Panc1 (cell line): Measurements from ENCODE around the gene PREPL.

Experiments used
- POLR2AphosphoS5 ChIP-seq: IDR thresholded peaks from 2 replicates; pipeline ENCODE4 v1.6.1; 2012; ENCODE audit warnings: mild to moderate bottlenecking, low read depth, low read length, moderate library complexity
- SIN3A ChIP-seq: IDR thresholded peaks from 2 replicates; pipeline ENCODE4 v1.6.1; 2012; ENCODE audit warnings: low read depth, mild to moderate bottlenecking, low read length, moderate library complexity, borderline replicate concordance; ENCODE audit not compliant: insufficient read depth
- TCF7L2 ChIP-seq: IDR thresholded peaks from 2 replicates; pipeline ENCODE4 v1.6.1; 2011; ENCODE audit warnings: mild to moderate bottlenecking, low read depth, low read length, inconsistent platforms
- TF ChIP-seq, protein P1 (sequence below): fragments of 450-650 bp; IDR thresholded peaks from 2 replicates; pipeline ENCODE4 v1.5.1; 2017; ENCODE audit warnings: mild to moderate bottlenecking
- TF ChIP-seq, protein P2 (sequence below), 2 experiments: IDR thresholded peaks; 2 replicates each; pipeline ENCODE4 v1.6.1; 2011 to 2012; ENCODE audit warnings: low read depth in 2 of 2, control low read depth in 1 of 2, low read length in 1 of 2, mild to moderate bottlenecking in 1 of 2, moderate library complexity in 1 of 2; ENCODE audit not compliant: insufficient read depth in 1 of 2

DNA sequence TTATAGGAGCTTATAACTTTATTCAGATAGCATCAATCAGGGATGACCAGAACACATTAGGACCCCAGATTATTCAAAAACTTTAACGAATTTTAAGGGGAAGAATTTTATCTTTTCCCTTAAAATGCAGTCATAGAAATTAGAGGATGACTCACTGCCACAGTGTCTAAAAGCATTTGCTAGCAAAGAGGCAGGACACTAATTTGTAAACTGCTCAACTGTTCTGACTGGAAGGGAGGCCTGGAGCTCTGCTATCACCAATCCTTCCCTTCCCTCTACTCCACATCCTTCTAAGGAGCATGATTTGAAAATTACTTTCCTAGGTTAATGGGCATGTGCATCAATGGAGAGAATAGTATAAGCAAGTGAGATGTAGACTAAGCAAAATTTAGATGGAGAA is 40.5 kb downstream of the PREPL start:
- TF ChIP-seq, protein P1, sequence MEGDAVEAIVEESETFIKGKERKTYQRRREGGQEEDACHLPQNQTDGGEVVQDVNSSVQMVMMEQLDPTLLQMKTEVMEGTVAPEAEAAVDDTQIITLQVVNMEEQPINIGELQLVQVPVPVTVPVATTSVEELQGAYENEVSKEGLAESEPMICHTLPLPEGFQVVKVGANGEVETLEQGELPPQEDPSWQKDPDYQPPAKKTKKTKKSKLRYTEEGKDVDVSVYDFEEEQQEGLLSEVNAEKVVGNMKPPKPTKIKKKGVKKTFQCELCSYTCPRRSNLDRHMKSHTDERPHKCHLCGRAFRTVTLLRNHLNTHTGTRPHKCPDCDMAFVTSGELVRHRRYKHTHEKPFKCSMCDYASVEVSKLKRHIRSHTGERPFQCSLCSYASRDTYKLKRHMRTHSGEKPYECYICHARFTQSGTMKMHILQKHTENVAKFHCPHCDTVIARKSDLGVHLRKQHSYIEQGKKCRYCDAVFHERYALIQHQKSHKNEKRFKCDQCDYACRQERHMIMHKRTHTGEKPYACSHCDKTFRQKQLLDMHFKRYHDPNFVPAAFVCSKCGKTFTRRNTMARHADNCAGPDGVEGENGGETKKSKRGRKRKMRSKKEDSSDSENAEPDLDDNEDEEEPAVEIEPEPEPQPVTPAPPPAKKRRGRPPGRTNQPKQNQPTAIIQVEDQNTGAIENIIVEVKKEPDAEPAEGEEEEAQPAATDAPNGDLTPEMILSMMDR = no peak
- TF ChIP-seq, protein P2, sequence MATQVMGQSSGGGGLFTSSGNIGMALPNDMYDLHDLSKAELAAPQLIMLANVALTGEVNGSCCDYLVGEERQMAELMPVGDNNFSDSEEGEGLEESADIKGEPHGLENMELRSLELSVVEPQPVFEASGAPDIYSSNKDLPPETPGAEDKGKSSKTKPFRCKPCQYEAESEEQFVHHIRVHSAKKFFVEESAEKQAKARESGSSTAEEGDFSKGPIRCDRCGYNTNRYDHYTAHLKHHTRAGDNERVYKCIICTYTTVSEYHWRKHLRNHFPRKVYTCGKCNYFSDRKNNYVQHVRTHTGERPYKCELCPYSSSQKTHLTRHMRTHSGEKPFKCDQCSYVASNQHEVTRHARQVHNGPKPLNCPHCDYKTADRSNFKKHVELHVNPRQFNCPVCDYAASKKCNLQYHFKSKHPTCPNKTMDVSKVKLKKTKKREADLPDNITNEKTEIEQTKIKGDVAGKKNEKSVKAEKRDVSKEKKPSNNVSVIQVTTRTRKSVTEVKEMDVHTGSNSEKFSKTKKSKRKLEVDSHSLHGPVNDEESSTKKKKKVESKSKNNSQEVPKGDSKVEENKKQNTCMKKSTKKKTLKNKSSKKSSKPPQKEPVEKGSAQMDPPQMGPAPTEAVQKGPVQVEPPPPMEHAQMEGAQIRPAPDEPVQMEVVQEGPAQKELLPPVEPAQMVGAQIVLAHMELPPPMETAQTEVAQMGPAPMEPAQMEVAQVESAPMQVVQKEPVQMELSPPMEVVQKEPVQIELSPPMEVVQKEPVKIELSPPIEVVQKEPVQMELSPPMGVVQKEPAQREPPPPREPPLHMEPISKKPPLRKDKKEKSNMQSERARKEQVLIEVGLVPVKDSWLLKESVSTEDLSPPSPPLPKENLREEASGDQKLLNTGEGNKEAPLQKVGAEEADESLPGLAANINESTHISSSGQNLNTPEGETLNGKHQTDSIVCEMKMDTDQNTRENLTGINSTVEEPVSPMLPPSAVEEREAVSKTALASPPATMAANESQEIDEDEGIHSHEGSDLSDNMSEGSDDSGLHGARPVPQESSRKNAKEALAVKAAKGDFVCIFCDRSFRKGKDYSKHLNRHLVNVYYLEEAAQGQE (IDR thresholded peaks at IDR 0.05; ENCODE audit: insufficient read depth in 1 of 2, low read depth in 2 of 2, low read length in 1 of 2) = no peak
- TF ChIP-seq POLR2AphosphoS5 (no peak), TCF7L2 (no peak), SIN3A (no peak)
